Retinal pigment epithelial cell (primary cell): Measurements from ENCODE around the gene ZNF385B.

Source experiments
- DNase-seq: peaks from one replicate; pipeline ENCODE4 v3.0.0-alpha.2; 2010; ENCODE audit warnings: low read depth
- H3K4me3 ChIP-seq: 2 replicates; pipeline ENCODE4 v1.5.1; 2011; ENCODE audit warnings: mild to moderate bottlenecking, low read length, control low read depth, moderate library complexity
- CTCF ChIP-seq: conservative IDR thresholded peaks from 2 replicates; pipeline ENCODE4 v1.5.1; 2011; ENCODE audit warnings: low read depth, low read length, control low read depth, inconsistent platforms

ZNF385B gene

GRCh38 chr2:179751163-179751809 lies 110.1 kb downstream of the ZNF385B start:
- DNase-seq, result no peak
- TF ChIP-seq CTCF, result peak; percentile 54
- H3K4me3 ChIP-seq, result no peak overlapping the region

- TF ChIP-seq CTCF, result no peak
- no peak overlapping the region for H3K4me3 ChIP-seq
- DNase-seq, result no peak
Observed at GRCh38 chr2:179749210-179749609, 112.2 kb downstream of the ZNF385B start.

- TF ChIP-seq CTCF, result no peak
- DNase-seq, result no peak
- H3K4me3 ChIP-seq, result no peak overlapping the region
Observed at GRCh38 chr2:179746981-179747380, 114.4 kb downstream of the ZNF385B start.

GRCh38 chr2:179745635-179746256 lies 115.7 kb downstream of the ZNF385B start:
- no peak for TF ChIP-seq CTCF
- H3K4me3 ChIP-seq, result no peak overlapping the region
- peak; percentile 8 for DNase-seq

- H3K4me3 ChIP-seq, result no peak overlapping the region
- DNase-seq, result no peak
- no peak for TF ChIP-seq CTCF
Observed at GRCh38 chr2:179744401-179744800, 117.0 kb downstream of the ZNF385B start.

- no peak for DNase-seq
- TF ChIP-seq CTCF, result no peak
Observed at GRCh38 chr2:179741317-179741716, 120.1 kb downstream of the ZNF385B start.

GRCh38 chr2:179729966-179730365 lies 131.4 kb downstream of the ZNF385B start:
- no peak for DNase-seq
- H3K4me3 ChIP-seq, result no peak overlapping the region
- TF ChIP-seq CTCF, result no peak

More at GRCh38 chr2:179741317-179741716, 120.1 kb downstream of the ZNF385B start:
- H3K4me3 ChIP-seq, result no peak overlapping the region
